SK-N-SH (cell line): ENCODE data around the gene P2RX1. TPM values are rescaled to one million over a fixed set of nuclear protein-coding genes. Genes with fewer than 3 reads are reported as not detected.

Source experiments
- CTCF ChIA-PET: fragments of 300-600, 350-600 bp; formaldehyde crosslinking; extraction: SDS; loops from one replicate; lab custom pipeline; 2021; lab: Yijun Ruan, JAX
- POLR2A ChIA-PET: fragments of 350-600 bp; sonication (Branson Sonifier 250); formaldehyde crosslinking; extraction: SDS; loops from one replicate; lab custom pipeline; 2020; ENCODE audit warnings: antibody characterized with exemption, inconsistent platforms; lab: Yijun Ruan, JAX
- DNase-seq: peaks from one replicate; pipeline ENCODE4 v3.0.0; 2012
- H2AFZ ChIP-seq: fragments of 200-600 bp; sonication (generic); 2 replicates; pipeline ENCODE4 v1.8.1; 2016; ENCODE audit warnings: antibody characterized with exemption, mild to moderate bottlenecking, low read depth
- H3F3A ChIP-seq: fragments of 200-600 bp; sonication (generic); replicated peaks from 2 replicates; pipeline ENCODE3; 2016; ENCODE audit warnings: antibody characterized with exemption, mild to moderate bottlenecking; ENCODE audit not compliant: insufficient read depth
- H3K27ac ChIP-seq, 2 experiments: fragments of 200-500 bp in 1 of 2; fragments of 200-600 bp in 1 of 2; sonication (Bioruptor generic) in 1 of 2; sonication (generic), shearing (Covaris generic) in 1 of 2; 2 replicates each; pipeline versions ENCODE4 v1.5.1 to v1.6.1; 2014 to 2016; ENCODE audit warnings: low read depth in 2 of 2, inconsistent platforms in 1 of 2, low read length in 1 of 2, mild to moderate bottlenecking in 1 of 2, mixed read lengths in 1 of 2
- H3K27me3 ChIP-seq: fragments of 200-600 bp; sonication (generic), shearing (Covaris generic); 2 replicates; pipeline ENCODE4 v1.6.1; 2016; ENCODE audit warnings: mixed run types; ENCODE audit not compliant: insufficient read depth
- H3K36me3 ChIP-seq, 2 experiments: fragments of 200-500 bp in 1 of 2; fragments of 200-600 bp in 1 of 2; sonication (Bioruptor generic) in 1 of 2; sonication (generic) in 1 of 2; replicated peaks in 1 of 2; 2 replicates each; pipeline versions ENCODE3 to v1.5.1; 2014 to 2016; ENCODE audit warnings: low read length in 1 of 2, mild to moderate bottlenecking in 1 of 2; ENCODE audit not compliant: insufficient read depth in 2 of 2, control insufficient read depth in 1 of 2
- H3K4me1 ChIP-seq, 2 experiments: fragments of 200-500 bp in 1 of 2; fragments of 200-600 bp in 1 of 2; sonication (Bioruptor generic) in 1 of 2; sonication (generic), shearing (Covaris generic) in 1 of 2; 2 replicates each; pipeline versions ENCODE4 v1.5.1 to v1.6.1; 2014 to 2016; ENCODE audit warnings: low read depth in 1 of 2, low read length in 1 of 2, mixed run types in 1 of 2; ENCODE audit not compliant: insufficient read depth in 2 of 2, control insufficient read depth in 1 of 2
- H3K4me2 ChIP-seq: fragments of 200-600 bp; sonication (generic), shearing (Covaris generic); 2 replicates; pipeline ENCODE4 v1.6.1; 2017; ENCODE audit warnings: mixed run types
- H3K4me3 ChIP-seq, 2 experiments: fragments of 200-500 bp in 1 of 2; fragments of 200-600 bp in 1 of 2; sonication (Bioruptor generic) in 1 of 2; sonication (generic), shearing (Covaris generic) in 1 of 2; 2 replicates each; pipeline versions ENCODE4 v1.5.1 to v1.8.1; 2014 to 2016; ENCODE audit warnings: low read depth in 2 of 2, inconsistent platforms in 1 of 2, low read length in 1 of 2, mild to moderate bottlenecking in 1 of 2, mixed read lengths in 1 of 2, moderate library complexity in 1 of 2
- H3K79me2 ChIP-seq: fragments of 200-600 bp; sonication (generic); 2 replicates; pipeline ENCODE4 v1.8.1; 2017; ENCODE audit warnings: mild to moderate bottlenecking; ENCODE audit not compliant: insufficient read depth
- H3K9ac ChIP-seq: fragments of 200-600 bp; sonication (generic); 2 replicates; pipeline ENCODE4 v1.6.1; 2017; ENCODE audit warnings: mixed run types
- H3K9me2 ChIP-seq: fragments of 200-600 bp; sonication (generic); 2 replicates; pipeline ENCODE4 v1.6.1; 2017; ENCODE audit warnings: mixed run types
- H3K9me3 ChIP-seq: fragments of 200-600 bp; sonication (generic); 2 replicates; pipeline ENCODE4 v1.6.1; 2017; ENCODE audit warnings: mixed run types, mild to moderate bottlenecking, moderate library complexity
- H4K20me1 ChIP-seq: fragments of 200-600 bp; sonication (generic); 2 replicates; pipeline ENCODE4 v1.6.1; 2017; ENCODE audit warnings: mild to moderate bottlenecking, mixed run types; ENCODE audit not compliant: insufficient read depth
- CTCF ChIP-seq: fragments of 200-600 bp; sonication (generic); IDR thresholded peaks from 2 replicates; pipeline ENCODE4 v1.6.1; 2017; ENCODE audit warnings: antibody characterized with exemption, mild to moderate bottlenecking, moderate library complexity
- ELF1 ChIP-seq: IDR thresholded peaks from 2 replicates; pipeline ENCODE4 v1.4.0; 2012
- EP300 ChIP-seq, 2 experiments: IDR thresholded peaks; 2 replicates each; pipeline versions ENCODE4 v1.4.0 to v1.6.1; 2012; ENCODE audit warnings: borderline replicate concordance in 1 of 2, low read depth in 1 of 2, low read length in 1 of 2
- EZH2phosphoT487 ChIP-seq: fragments of 200-600 bp; sonication (generic); IDR thresholded peaks from 2 replicates; pipeline ENCODE4 v1.6.1; 2017; ENCODE audit warnings: low read depth, mixed run types, mild to moderate bottlenecking, antibody characterized with exemption, moderate library complexity, borderline replicate concordance
- FOSL2 ChIP-seq: IDR thresholded peaks from 2 replicates; pipeline ENCODE4 v1.4.0; 2012; ENCODE audit warnings: low read depth, mild to moderate bottlenecking, moderate library complexity, borderline replicate concordance
- FOXM1 ChIP-seq: IDR thresholded peaks from 2 replicates; pipeline ENCODE4 v1.4.0; 2012; ENCODE audit warnings: low read depth, mild to moderate bottlenecking
- GABPA ChIP-seq: IDR thresholded peaks from 2 replicates; pipeline ENCODE4 v1.4.0; 2012; ENCODE audit warnings: low read depth, mild to moderate bottlenecking
- NFIC ChIP-seq: IDR thresholded peaks from 2 replicates; pipeline ENCODE4 v1.4.0; 2012; ENCODE audit warnings: borderline replicate concordance
- NRF1 ChIP-seq: IDR thresholded peaks from 2 replicates; pipeline ENCODE4 v1.6.1; 2012; ENCODE audit warnings: low read depth, mild to moderate bottlenecking, low read length
- PBX3 ChIP-seq: IDR thresholded peaks from 2 replicates; pipeline ENCODE4; 2012
- POLR2AphosphoS5 ChIP-seq: IDR thresholded peaks from 2 replicates; pipeline ENCODE4 v1.6.1; 2012; ENCODE audit warnings: low read depth, low read length
- RAD21 ChIP-seq: IDR thresholded peaks from 2 replicates; pipeline ENCODE4 v1.6.1; 2012; ENCODE audit warnings: mild to moderate bottlenecking, low read length
- REST ChIP-seq: IDR thresholded peaks from 2 replicates; pipeline ENCODE4 v1.6.1; 2012; ENCODE audit warnings: mild to moderate bottlenecking, low read depth, low read length, moderate library complexity
- RXRA ChIP-seq: IDR thresholded peaks from 2 replicates; pipeline ENCODE4 v1.4.0; 2012; ENCODE audit warnings: low read depth, mild to moderate bottlenecking, borderline replicate concordance
- SIN3A ChIP-seq: IDR thresholded peaks from 2 replicates; pipeline ENCODE4 v1.6.1; 2012; ENCODE audit warnings: low read depth, mild to moderate bottlenecking, low read length, moderate library complexity, borderline replicate concordance
- USF1 ChIP-seq: IDR thresholded peaks from 2 replicates; pipeline ENCODE4 v1.4.0; 2012; ENCODE audit warnings: low read depth, borderline replicate concordance
- USF2 ChIP-seq: fragments of 150-350 bp; IDR thresholded peaks from 2 replicates; pipeline ENCODE4 v1.6.1; 2017; ENCODE audit warnings: antibody characterized with exemption, low read length, low read depth, borderline replicate concordance
- YY1 ChIP-seq: IDR thresholded peaks from 2 replicates; pipeline ENCODE4 v1.4.0; 2012; ENCODE audit warnings: low read depth, mild to moderate bottlenecking
- WGBS: methylation state at CpG from one replicate; pipeline ENCODE4 v1.1.6; 2017; ENCODE audit warnings: low lambda C conversion rate; 5-methylcytosine and 5-hydroxymethylcytosine counted together
- polyA plus RNA-seq, 3 experiments: library from polyadenylated mRNA; depleted of rRNA; stranded (reverse); fragments of >200 nt; gene quantifications; 2 replicates each; pipeline ENCODE4 v1.2.3, GENCODE V29; 2012
- TF ChIP-seq, protein P1 (sequence below): IDR thresholded peaks from 2 replicates; pipeline ENCODE4 v1.4.0; 2012; ENCODE audit warnings: low read depth

P2RX1 gene
- polyA plus RNA-seq, 1 of the 3 experiments (the other 2 are of a cell fraction): not detected

GRCh38 chr17:3951420-3951819 lies 35.2 kb upstream of the P2RX1 start:
- CTCF ChIA-PET: interaction anchor here (0.6 kb wide), 1 partner anchor 92 kb away, joined by 3 read pairs; no protein-coding TSS in a partner anchor
- Histone ChIP-seq H4K20me1 (no peaks in the 10 kb centered on the region), H3K9me2 (no peaks in the 10 kb centered on the region), H2AFZ (no peak overlapping the region), H3K36me3 (no peaks in the 10 kb centered on the region), H3K4me2 (no peak overlapping the region), H3K79me2 (no peaks in the 10 kb centered on the region), H3K9ac (no peak overlapping the region), H3F3A (no peaks in the 10 kb centered on the region), H3K9me3 (no peaks in the 10 kb centered on the region), H3K27ac (no peak overlapping the region), H3K4me3 (no peak overlapping the region), H3K4me1 (peaks cover 0 to 10% of the 10 kb centered on the region in 2 experiments; a peak in 1 of 4 replicates), H3K27me3 (no peaks in the 10 kb centered on the region)
- no peak for DNase-seq
- TF ChIP-seq CTCF (no peak), USF1 (no peak), EZH2phosphoT487 (no peak), EP300 (IDR thresholded peaks at IDR 0.05; ENCODE audit: borderline replicate concordance in 1 of 2, low read depth in 1 of 2, low read length in 1 of 2) (no peak), ELF1 (no peak), RXRA (no peak), PBX3 (no peak), FOXM1 (no peak), RAD21 (no peak), FOSL2 (no peak), USF2 (no peak), SIN3A (no peak), NRF1 (no peak), NFIC (no peak), YY1 (no peak), REST (no peak), GABPA (no peak), POLR2AphosphoS5 (no peak)
- TF ChIP-seq, protein P1, sequence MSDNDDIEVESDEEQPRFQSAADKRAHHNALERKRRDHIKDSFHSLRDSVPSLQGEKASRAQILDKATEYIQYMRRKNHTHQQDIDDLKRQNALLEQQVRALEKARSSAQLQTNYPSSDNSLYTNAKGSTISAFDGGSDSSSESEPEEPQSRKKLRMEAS: no peak
- POLR2A ChIA-PET: no interaction called here
- 67% methylated on average over 10 of the region's 16 CpGs for whole genome bisulfite sequencing
